ENCODE measurements around the gene LAPTM5. TPM values are rescaled to one million over a fixed set of nuclear protein-coding genes. Genes with fewer than 3 reads are reported as not detected.

Gene LAPTM5
- total RNA-seq, 4 donors from 2014 or later: 2.3 to 14.8 (median 10.1) TPM

DNA sequence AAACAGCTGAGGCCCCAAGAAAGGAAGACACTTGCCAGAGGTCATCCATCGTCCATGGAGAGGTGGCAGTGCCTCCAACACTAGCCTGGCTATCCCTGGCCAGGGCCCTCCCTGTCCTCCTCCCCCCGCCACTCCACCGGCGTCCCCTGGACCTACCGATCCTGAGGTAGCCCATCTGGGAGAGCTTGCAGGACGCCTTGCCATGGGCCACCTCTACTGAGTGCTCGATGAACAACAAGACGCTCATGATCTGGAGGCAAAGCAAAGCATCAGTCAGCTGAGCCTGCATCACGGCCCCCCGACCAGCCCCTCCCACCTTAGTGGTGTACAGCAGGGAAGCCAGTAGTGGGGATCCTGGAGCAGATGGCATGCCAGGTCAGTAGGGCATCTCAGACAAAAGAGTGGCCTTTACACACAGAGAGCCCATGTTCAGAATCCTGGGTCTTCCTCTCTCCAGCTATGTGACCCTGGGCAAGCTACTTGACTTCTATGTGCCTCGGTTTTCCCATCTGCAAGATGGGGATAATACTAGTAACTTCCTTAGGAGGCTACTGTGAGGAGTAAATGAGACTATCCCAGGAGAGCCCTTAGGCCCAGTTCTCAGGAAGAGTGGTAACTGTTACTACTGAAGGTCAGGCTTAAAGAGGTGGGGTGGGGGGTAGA is 15.1 kb downstream of the LAPTM5 start:
- DNase-seq (no peak), ATAC-seq (no peak)
- no peaks in the 10 kb centered on the region for H3K9me3 ChIP-seq
- H3K27me3 ChIP-seq: no peaks in the 10 kb centered on the region
- H3K27ac ChIP-seq: no peak overlapping the region
- no peaks in the 10 kb centered on the region for H3K4me1 ChIP-seq
- intact Hi-C loops (cut with DNase I; ENCODE audit: low total_unique reads): no loop called here
- in situ Hi-C loops (cut with MboI; ENCODE audit: low sequenced_read_pairs in 4 of 4): no loop called here
- no peaks in the 10 kb centered on the region for H3K36me3 ChIP-seq
- no peak overlapping the region for H3K4me3 ChIP-seq
- TF ChIP-seq, protein P1, sequence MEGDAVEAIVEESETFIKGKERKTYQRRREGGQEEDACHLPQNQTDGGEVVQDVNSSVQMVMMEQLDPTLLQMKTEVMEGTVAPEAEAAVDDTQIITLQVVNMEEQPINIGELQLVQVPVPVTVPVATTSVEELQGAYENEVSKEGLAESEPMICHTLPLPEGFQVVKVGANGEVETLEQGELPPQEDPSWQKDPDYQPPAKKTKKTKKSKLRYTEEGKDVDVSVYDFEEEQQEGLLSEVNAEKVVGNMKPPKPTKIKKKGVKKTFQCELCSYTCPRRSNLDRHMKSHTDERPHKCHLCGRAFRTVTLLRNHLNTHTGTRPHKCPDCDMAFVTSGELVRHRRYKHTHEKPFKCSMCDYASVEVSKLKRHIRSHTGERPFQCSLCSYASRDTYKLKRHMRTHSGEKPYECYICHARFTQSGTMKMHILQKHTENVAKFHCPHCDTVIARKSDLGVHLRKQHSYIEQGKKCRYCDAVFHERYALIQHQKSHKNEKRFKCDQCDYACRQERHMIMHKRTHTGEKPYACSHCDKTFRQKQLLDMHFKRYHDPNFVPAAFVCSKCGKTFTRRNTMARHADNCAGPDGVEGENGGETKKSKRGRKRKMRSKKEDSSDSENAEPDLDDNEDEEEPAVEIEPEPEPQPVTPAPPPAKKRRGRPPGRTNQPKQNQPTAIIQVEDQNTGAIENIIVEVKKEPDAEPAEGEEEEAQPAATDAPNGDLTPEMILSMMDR (IDR thresholded peaks at IDR 0.05 in 4 of 5, conservative IDR thresholded peaks at IDR 0.05 in 1 of 5): no peak
- TF ChIP-seq POLR2A (IDR thresholded peaks at IDR 0.05): no peak

- no peak for ATAC-seq
- H3K27ac ChIP-seq: no peak overlapping the region
- no peaks in the 10 kb centered on the region for H3K36me3 ChIP-seq
- no peak for DNase-seq
- H3K27me3 ChIP-seq: no peaks in the 10 kb centered on the region
- H3K4me3 ChIP-seq: no peak overlapping the region
- in situ Hi-C loops (cut with MboI; ENCODE audit: low sequenced_read_pairs in 4 of 4): no loop called here
- intact Hi-C loops (cut with DNase I; ENCODE audit: low total_unique reads): no loop called here
- no peaks in the 10 kb centered on the region for H3K4me1 ChIP-seq
- TF ChIP-seq POLR2A (IDR thresholded peaks at IDR 0.05): no peak
- TF ChIP-seq, protein P1 (IDR thresholded peaks at IDR 0.05 in 4 of 5, conservative IDR thresholded peaks at IDR 0.05 in 1 of 5): no peak
- H3K9me3 ChIP-seq: no peaks in the 10 kb centered on the region
These were observed 16.2 kb downstream of the LAPTM5 start for GRCh38 chr1:30741239-30741894.

- TF ChIP-seq, protein P1 (IDR thresholded peaks at IDR 0.05 in 4 of 5, conservative IDR thresholded peaks at IDR 0.05 in 1 of 5): no peak
- no peak for TF ChIP-seq POLR2A (IDR thresholded peaks at IDR 0.05)
- in situ Hi-C loops (cut with MboI; ENCODE audit: low sequenced_read_pairs in 4 of 4): no loop called here
- ATAC-seq (no peak), DNase-seq (no peak)
- no peaks in the 10 kb centered on the region for H3K27me3 ChIP-seq
- no peaks in the 10 kb centered on the region for H3K36me3 ChIP-seq
- H3K9me3 ChIP-seq: no peaks in the 10 kb centered on the region
- no peaks in the 10 kb centered on the region for H3K4me1 ChIP-seq
- H3K27ac ChIP-seq: no peak overlapping the region
- H3K4me3 ChIP-seq: no peak overlapping the region
- intact Hi-C loops (cut with DNase I; ENCODE audit: low total_unique reads): no loop called here
These were observed 17.0 kb downstream of the LAPTM5 start for GRCh38 chr1:30740251-30741238.

DNA sequence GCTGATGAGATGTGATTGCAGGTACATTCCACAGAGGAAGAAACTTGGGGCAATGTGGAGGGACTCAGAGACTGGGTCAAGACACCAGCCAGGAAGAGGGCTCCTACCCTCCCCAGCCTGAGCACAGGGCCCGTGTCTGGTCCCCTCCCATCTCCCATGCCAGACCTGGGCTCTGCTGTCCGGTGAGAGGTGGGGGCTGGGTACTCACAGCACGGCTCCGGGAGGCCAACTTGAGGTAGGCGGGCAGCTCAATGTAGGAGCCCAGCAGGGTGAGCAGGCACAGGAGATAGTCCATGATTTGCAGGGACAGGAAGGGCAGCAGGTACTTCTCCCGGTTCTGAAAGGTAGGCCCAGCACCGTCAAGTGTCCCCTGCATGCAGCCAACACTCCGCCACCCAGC is 18.0 kb downstream of the LAPTM5 start:
- DNase-seq (no peak), ATAC-seq (no peak)
- H3K27me3 ChIP-seq: no peaks in the 10 kb centered on the region
- no peak overlapping the region for H3K27ac ChIP-seq
- intact Hi-C loops (cut with DNase I; ENCODE audit: low total_unique reads): no loop called here
- H3K4me1 ChIP-seq: no peaks in the 10 kb centered on the region
- in situ Hi-C loops (cut with MboI; ENCODE audit: low sequenced_read_pairs in 4 of 4): no loop called here
- no peaks in the 10 kb centered on the region for H3K36me3 ChIP-seq
- H3K4me3 ChIP-seq: no peak overlapping the region
- no peaks in the 10 kb centered on the region for H3K9me3 ChIP-seq
- no peak for TF ChIP-seq POLR2A (IDR thresholded peaks at IDR 0.05)
- TF ChIP-seq, protein P1 (IDR thresholded peaks at IDR 0.05 in 4 of 5, conservative IDR thresholded peaks at IDR 0.05 in 1 of 5): no peak

Data from gastrocnemius medialis (tissue), 4 donors.